Kidney (tissue), 14 donors: ENCODE measurements around the gene TTC33. TPM values are rescaled to one million over a fixed set of nuclear protein-coding genes. Genes with fewer than 3 reads are reported as not detected.

Experiments
- DNase-seq, 5 donors: peaks; one replicate each; pipeline ENCODE4 v3.0.0-alpha.2; 2013 to 2020
- FAIRE-seq: peaks from 2 replicates; lab custom pipeline; 2012; peaks lifted over from hg19 to GRCh38; lab: Jason Lieb, UNC
- H3K27ac ChIP-seq, 2 donors: one replicate each; pipeline ENCODE4 v1.7.0; 2013; ENCODE audit warnings: low read depth in 2 of 2, low read length in 2 of 2, inconsistent platforms in 1 of 2
- H3K27me3 ChIP-seq: one replicate; pipeline ENCODE4 v1.7.1; 2013; ENCODE audit warnings: low read length, inconsistent platforms; ENCODE audit not compliant: control insufficient read depth, insufficient read depth
- H3K36me3 ChIP-seq, 3 donors: one replicate each; pipeline versions ENCODE4 v1.7.0 to v1.7.1; 2013; ENCODE audit warnings: low read length in 3 of 3, control low read depth in 1 of 3, inconsistent platforms in 1 of 3; ENCODE audit not compliant: insufficient read depth in 3 of 3, control insufficient read depth in 2 of 3
- H3K4me1 ChIP-seq, 3 donors: one replicate each; pipeline versions ENCODE4 v1.7.0 to v1.7.1; 2013; ENCODE audit warnings: low read length in 3 of 3, inconsistent platforms in 1 of 3, low read depth in 1 of 3; ENCODE audit not compliant: control insufficient read depth in 2 of 3, insufficient read depth in 2 of 3
- H3K4me3 ChIP-seq, 3 donors: one replicate each; pipeline versions ENCODE4 v1.7.0 to v1.8.1; 2013; ENCODE audit warnings: low read length in 3 of 3, control low read depth in 1 of 3, inconsistent platforms in 1 of 3
- H3K9ac ChIP-seq, 3 donors: one replicate each; pipeline versions ENCODE4 v1.7.0 to v1.7.1; 2013; ENCODE audit warnings: low read length in 3 of 3, control low read depth in 1 of 3, inconsistent platforms in 1 of 3
- H3K9me3 ChIP-seq, 3 donors: one replicate each; pipeline versions ENCODE4 v1.7.0 to v1.7.1; 2013; ENCODE audit warnings: low read length in 3 of 3, control low read depth in 1 of 3, inconsistent platforms in 1 of 3; ENCODE audit not compliant: control insufficient read depth in 2 of 3, insufficient read depth in 1 of 3
- CTCF ChIP-seq: IDR thresholded peaks from 3 replicates; pipeline ENCODE4 v1.5.1; 2012; ENCODE audit warnings: mild to moderate bottlenecking, moderate library complexity, borderline replicate concordance; ENCODE audit not compliant: insufficient read depth; ENCODE audit errors: extremely low read depth
- intact Hi-C: fragments of 100-400 bp; cut with DNase I; formaldehyde crosslinking; loops from one replicate; pipeline ENCODE4 v1.11.1; 2022
- polyA plus RNA-seq: library from polyadenylated mRNA; stranded (reverse); fragments of 350-450 nt; fragmentation: Illumina TruSeq; extraction: RNeasy Lipid Tissue Mini Kit (QIAGEN cat#74804); gene quantifications from one replicate; pipeline ENCODE4 v1.2.3, GENCODE V29; 2014; ENCODE audit warnings: low read depth, low replicate concordance; ENCODE audit not compliant: insufficient read depth
- total RNA-seq: library from RNA; stranded (reverse); fragmentation: NEBNext Ultra II Directional; extraction: Animal tissue kit (Norgen Biotek cat#: 25700); gene quantifications from one replicate; pipeline ENCODE4 v1.2.1, GENCODE V29; 2021
- donor health status: control.
- donor health status: control.
- donor health status: control.
- donor health status: control.
- donor health status: control.
- donor health status: DM: yes; HTN: yes; CAD: no.
- donor health status: Normal renal cell carcinoma (clear cell type).

TTC33 gene
- total and polyA plus RNA-seq, 2 donors from 2014 or later = 7.1 to 20.1 TPM

- intact Hi-C loops = no loop called here
- Histone ChIP-seq H3K27ac (no peak overlapping the region), H3K36me3 (no peaks in the 10 kb centered on the region), H3K4me3 (no peak overlapping the region), H3K9me3 (no peaks in the 10 kb centered on the region), H3K9ac (no peak overlapping the region), H3K27me3 (no peaks in the 10 kb centered on the region), H3K4me1 (no peaks in the 10 kb centered on the region)
- no peak for TF ChIP-seq CTCF
- DNase-seq (no peak), FAIRE-seq (no peak)
These were observed 240.8 kb downstream of the TTC33 start for GRCh38 chr5:40514976-40515375.

GRCh38 chr5:40511801-40512200, 244.0 kb downstream of the TTC33 start:
- Histone ChIP-seq H3K4me1 (no peaks in the 10 kb centered on the region), H3K27ac (no peak overlapping the region), H3K27me3 (no peaks in the 10 kb centered on the region), H3K9me3 (no peaks in the 10 kb centered on the region), H3K9ac (no peak overlapping the region), H3K36me3 (no peaks in the 10 kb centered on the region), H3K4me3 (no peak overlapping the region)
- intact Hi-C loops = no loop called here
- no peak for DNase-seq
- TF ChIP-seq CTCF = no peak
- FAIRE-seq = no peak

- no peak for FAIRE-seq
- no peak for DNase-seq
- Histone ChIP-seq H3K4me3 (no peak overlapping the region), H3K9ac (no peak overlapping the region), H3K9me3 (no peaks in the 10 kb centered on the region), H3K27me3 (no peaks in the 10 kb centered on the region), H3K27ac (no peak overlapping the region), H3K4me1 (no peaks in the 10 kb centered on the region), H3K36me3 (no peaks in the 10 kb centered on the region)
- intact Hi-C loops = no loop called here
- no peak for TF ChIP-seq CTCF
These were observed 248.7 kb downstream of the TTC33 start for GRCh38 chr5:40507095-40507494.

- Histone ChIP-seq H3K27ac (no peak overlapping the region), H3K9ac (no peak overlapping the region), H3K36me3 (no peaks in the 10 kb centered on the region), H3K4me1 (no peaks in the 10 kb centered on the region), H3K9me3 (no peaks in the 10 kb centered on the region), H3K4me3 (no peak overlapping the region), H3K27me3 (no peaks in the 10 kb centered on the region)
- TF ChIP-seq CTCF = no peak
- DNase-seq = no peak
- intact Hi-C loops = no loop called here
- FAIRE-seq = no peak
These were observed 250.7 kb downstream of the TTC33 start for GRCh38 chr5:40505031-40505430.
